Measurements from ENCODE around the gene LRRC8E. TPM values are rescaled to one million over a fixed set of nuclear protein-coding genes. Genes with fewer than 3 reads are reported as not detected.

The LRRC8E gene
- total RNA-seq, 1 experiment from 2014 or later, result 0.77 TPM

DNA sequence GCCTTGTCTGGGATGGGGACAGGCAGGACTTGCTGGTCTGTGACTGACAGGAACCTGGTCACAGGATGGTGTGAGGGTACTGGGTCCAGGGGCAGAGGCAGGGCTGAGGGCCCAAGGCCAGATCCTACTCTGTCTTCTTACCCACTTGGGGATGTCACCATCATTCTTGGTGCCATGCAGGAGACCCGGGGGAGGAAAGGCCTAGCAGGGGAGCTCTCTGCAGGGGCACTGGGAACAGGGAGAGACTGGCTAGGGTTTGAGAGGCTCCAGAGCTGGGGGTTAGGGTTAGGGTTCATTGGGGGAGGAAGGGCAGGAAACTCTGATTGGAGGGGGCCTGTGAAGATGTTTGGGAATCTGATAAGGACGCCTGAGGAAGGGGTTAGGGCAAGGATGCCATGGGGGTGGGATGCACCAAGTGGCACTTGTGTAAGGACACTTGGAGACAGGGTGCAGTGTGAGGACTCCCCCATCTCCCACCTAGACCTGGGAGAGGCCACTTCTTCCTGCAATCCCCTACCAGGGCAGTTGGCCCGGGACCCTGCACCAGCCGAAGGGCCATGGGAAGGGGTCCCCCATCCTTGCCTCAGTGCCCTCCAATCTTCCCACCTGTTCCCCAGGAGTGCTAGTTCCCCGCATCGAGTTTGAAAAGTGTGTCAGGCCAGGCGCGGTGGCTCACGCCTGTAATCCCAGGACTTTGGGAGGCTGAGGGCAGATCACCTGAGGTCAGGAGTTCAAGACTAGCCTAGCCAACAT is 21.0 kb upstream of the LRRC8E start:
- H3K4me1 ChIP-seq (ENCODE audit: insufficient read depth, low read length, poor library complexity, severe bottlenecking), result peaks cover 27% of the 10 kb centered on the region
- H3K27me3 ChIP-seq (replicated peaks; ENCODE audit: insufficient read depth, low read depth, low read length, poor library complexity), result no peaks in the 10 kb centered on the region
- POLR2A ChIA-PET (ENCODE audit: low non-redundant PET), result no interaction called here
- DNase-seq (ENCODE audit: low spot score), result no peak
- TF ChIP-seq, protein P1, sequence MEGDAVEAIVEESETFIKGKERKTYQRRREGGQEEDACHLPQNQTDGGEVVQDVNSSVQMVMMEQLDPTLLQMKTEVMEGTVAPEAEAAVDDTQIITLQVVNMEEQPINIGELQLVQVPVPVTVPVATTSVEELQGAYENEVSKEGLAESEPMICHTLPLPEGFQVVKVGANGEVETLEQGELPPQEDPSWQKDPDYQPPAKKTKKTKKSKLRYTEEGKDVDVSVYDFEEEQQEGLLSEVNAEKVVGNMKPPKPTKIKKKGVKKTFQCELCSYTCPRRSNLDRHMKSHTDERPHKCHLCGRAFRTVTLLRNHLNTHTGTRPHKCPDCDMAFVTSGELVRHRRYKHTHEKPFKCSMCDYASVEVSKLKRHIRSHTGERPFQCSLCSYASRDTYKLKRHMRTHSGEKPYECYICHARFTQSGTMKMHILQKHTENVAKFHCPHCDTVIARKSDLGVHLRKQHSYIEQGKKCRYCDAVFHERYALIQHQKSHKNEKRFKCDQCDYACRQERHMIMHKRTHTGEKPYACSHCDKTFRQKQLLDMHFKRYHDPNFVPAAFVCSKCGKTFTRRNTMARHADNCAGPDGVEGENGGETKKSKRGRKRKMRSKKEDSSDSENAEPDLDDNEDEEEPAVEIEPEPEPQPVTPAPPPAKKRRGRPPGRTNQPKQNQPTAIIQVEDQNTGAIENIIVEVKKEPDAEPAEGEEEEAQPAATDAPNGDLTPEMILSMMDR (conservative IDR thresholded peaks at IDR 0.05; ENCODE audit: low read depth, low read length), result no peak
- TF ChIP-seq EZH2 (IDR thresholded peaks at IDR 0.05; ENCODE audit: borderline replicate concordance, low read depth, low read length, poor library complexity, severe bottlenecking), result no peak
- BruUV-seq (replicated peaks), result no TSS peak
- intact Hi-C loops (cut with micrococcal nuclease; ENCODE audit: unreplicated experiment), result no loop called here
- H3K4me3 ChIP-seq (ENCODE audit: low read depth, low read length, poor library complexity, severe bottlenecking), result no peak overlapping the region
- H3K36me3 ChIP-seq (ENCODE audit: insufficient read depth, low read length, poor library complexity, severe bottlenecking), result no peaks in the 10 kb centered on the region
- H3K27ac ChIP-seq (ENCODE audit: low read depth, low read length, poor library complexity, severe bottlenecking), result no peak overlapping the region
- CTCF ChIA-PET, result no interaction called here
- no peaks in the 10 kb centered on the region for H3K9me3 ChIP-seq (ENCODE audit: low read depth, low read length, poor library complexity, severe bottlenecking)

DNA sequence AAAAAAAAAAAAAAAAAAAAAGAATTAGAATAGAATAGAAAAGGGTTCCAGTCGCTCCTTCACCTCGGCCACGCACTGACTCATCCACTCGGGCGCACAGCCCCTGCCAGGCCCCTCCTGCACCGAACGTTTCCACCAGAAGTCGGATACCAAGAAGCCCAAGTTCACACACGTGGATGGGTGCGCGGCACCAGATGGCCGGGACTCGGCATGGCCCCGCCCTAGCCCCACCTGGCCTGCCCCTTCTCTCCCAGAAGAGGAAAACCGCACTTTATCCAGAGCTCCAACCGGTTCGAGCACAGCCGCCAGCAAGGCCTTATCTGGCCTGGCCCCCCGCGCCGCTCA is 20.0 kb upstream of the LRRC8E start:
- Histone ChIP-seq H3K27me3 (replicated peaks; ENCODE audit: insufficient read depth, low read depth, low read length, poor library complexity) (no peaks in the 10 kb centered on the region), H3K27ac (ENCODE audit: low read depth, low read length, poor library complexity, severe bottlenecking) (peak overlapping the region; percentile 78), H3K4me3 (ENCODE audit: low read depth, low read length, poor library complexity, severe bottlenecking) (peak overlapping the region; percentile 53), H3K9me3 (ENCODE audit: low read depth, low read length, poor library complexity, severe bottlenecking) (no peaks in the 10 kb centered on the region), H3K4me1 (ENCODE audit: insufficient read depth, low read length, poor library complexity, severe bottlenecking) (peaks cover 37% of the 10 kb centered on the region), H3K36me3 (ENCODE audit: insufficient read depth, low read length, poor library complexity, severe bottlenecking) (no peaks in the 10 kb centered on the region)
- DNase-seq (ENCODE audit: low spot score), result no peak
- POLR2A ChIA-PET (ENCODE audit: low non-redundant PET), result no interaction called here
- CTCF ChIA-PET, result interaction anchor here (0.6 to 1.8 kb wide), 4 partner anchors 50 to 727 kb away, joined by 3 to 11 read pairs (median 6); partner anchors contain the start of gene SNAPC2
- TF ChIP-seq EZH2 (IDR thresholded peaks at IDR 0.05; ENCODE audit: borderline replicate concordance, low read depth, low read length, poor library complexity, severe bottlenecking), result no peak
- TF ChIP-seq, protein P1 (conservative IDR thresholded peaks at IDR 0.05; ENCODE audit: low read depth, low read length), result no peak
- BruUV-seq (replicated peaks), result no TSS peak
- intact Hi-C loops (cut with micrococcal nuclease; ENCODE audit: unreplicated experiment), result no loop called here

DNA sequence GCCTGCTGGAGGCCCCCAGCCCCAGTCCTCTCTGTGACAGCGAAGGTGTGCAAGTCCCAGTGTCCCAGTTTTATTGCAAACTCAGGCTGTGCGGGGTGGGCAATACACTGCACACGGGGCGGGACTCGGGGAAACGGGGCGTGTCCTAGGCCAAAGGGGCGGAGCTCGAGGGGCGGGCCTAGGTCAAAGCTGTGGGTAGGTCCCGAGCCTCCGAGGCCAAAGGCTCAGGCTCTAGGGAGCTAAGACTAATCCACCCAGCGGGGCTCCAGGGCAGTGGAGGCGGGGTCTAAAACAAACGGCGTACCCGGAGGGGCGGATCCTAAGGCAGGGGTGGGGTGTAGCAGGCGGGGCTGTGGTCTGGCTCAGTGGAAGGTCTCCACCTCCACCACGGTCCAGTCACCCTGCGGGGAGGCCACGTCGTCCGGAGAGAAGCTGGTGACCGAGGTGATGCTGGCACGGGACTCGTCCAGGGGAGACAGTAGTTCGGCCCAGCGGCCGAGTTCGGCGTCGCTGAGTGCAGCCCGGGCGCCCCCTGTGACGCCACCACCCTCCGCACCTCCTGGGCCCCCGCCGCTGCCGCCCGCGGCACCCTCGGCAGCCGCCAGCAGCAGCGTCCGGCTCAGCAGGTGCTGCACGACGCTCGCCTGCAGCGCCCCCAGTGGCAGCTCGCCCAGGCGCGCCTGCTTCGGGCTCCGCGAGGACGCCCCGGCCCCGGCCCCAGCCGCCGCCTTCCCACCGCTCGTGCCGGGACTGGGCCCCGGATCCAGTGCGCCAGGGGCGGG is 19.4 kb upstream of the LRRC8E start:
- ChIA-PET CTCF (interaction anchor here (0.5 to 1.8 kb wide), 7 partner anchors 15 to 727 kb away, joined by 3 to 11 read pairs (median 6); partner anchors contain the start of genes MAP2K7 and SNAPC2), POLR2A (ENCODE audit: low non-redundant PET) (no interaction called here)
- Histone ChIP-seq H3K27me3 (replicated peaks; ENCODE audit: insufficient read depth, low read depth, low read length, poor library complexity) (no peaks in the 10 kb centered on the region), H3K4me1 (ENCODE audit: insufficient read depth, low read length, poor library complexity, severe bottlenecking) (peaks cover 42% of the 10 kb centered on the region), H3K9me3 (ENCODE audit: low read depth, low read length, poor library complexity, severe bottlenecking) (no peaks in the 10 kb centered on the region), H3K4me3 (ENCODE audit: low read depth, low read length, poor library complexity, severe bottlenecking) (peak overlapping the region; percentile 53), H3K36me3 (ENCODE audit: insufficient read depth, low read length, poor library complexity, severe bottlenecking) (no peaks in the 10 kb centered on the region), H3K27ac (ENCODE audit: low read depth, low read length, poor library complexity, severe bottlenecking) (peak overlapping the region; percentile 78)
- intact Hi-C loops (cut with micrococcal nuclease; ENCODE audit: unreplicated experiment), result no loop called here
- TF ChIP-seq, protein P1 (conservative IDR thresholded peaks at IDR 0.05; ENCODE audit: low read depth, low read length), result peak; percentile 58; the same call in 1 of the 2 replicates
- no peak for TF ChIP-seq EZH2 (IDR thresholded peaks at IDR 0.05; ENCODE audit: borderline replicate concordance, low read depth, low read length, poor library complexity, severe bottlenecking)
- BruUV-seq (replicated peaks), result no TSS peak
- DNase-seq (ENCODE audit: low spot score), result peak; percentile 91

All from A673 (cell line).